ENCODE measurements around the gene SP3.

DNA sequence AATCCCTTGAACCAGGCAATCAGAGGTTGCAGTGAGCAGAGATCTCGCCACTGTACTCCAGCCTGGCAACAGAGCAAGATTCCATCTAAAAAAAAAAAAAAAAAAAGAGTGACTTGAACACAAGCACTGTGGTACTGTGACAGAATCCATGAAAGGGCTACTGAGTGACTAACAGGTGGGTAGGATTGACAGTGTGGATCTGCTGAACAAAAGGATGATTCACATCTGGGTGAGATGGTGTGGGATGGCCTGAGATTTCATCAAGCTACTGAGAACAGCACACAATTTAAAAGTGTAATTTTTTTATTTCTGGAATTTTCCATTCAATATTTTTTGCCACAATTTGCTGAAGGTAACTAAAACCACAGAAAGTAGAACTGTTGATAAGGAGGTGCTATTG is 13.3 kb upstream of the SP3 start:
- TF ChIP-seq GATA2 (IDR thresholded peaks at IDR 0.05; ENCODE audit: low read depth, low read length) (no peak), GATA3 (IDR thresholded peaks at IDR 0.05; ENCODE audit: low read depth, low read length) (no peak)

Data from SH-SY5Y (cell line).